ENCODE data around the gene SQOR.

Gene SQOR

GRCh38 chr15:45634432-45635190, at the start of gene SQOR:
Gene SQOR, plus strand, starts transcription at chr15:45635029. Its CDS starts 23,895 bp downstream, at chr15:45658924.
- DNase-seq (ENCODE audit: low spot score) = peak; percentile 69

- DNase-seq (ENCODE audit: low spot score) = no peak
Measured at GRCh38 chr15:45585069-45585791, 49.6 kb upstream of the SQOR start.

GRCh38 chr15:45586125-45586524, 48.7 kb upstream of the SQOR start:
- no peak for DNase-seq (ENCODE audit: low spot score)

- no peak for DNase-seq (ENCODE audit: low spot score)
Measured at GRCh38 chr15:45586601-45587094, 48.2 kb upstream of the SQOR start.

- DNase-seq (ENCODE audit: low spot score) = peak; percentile 91
Measured at GRCh38 chr15:45587095-45587862, 47.5 kb upstream of the SQOR start, which contains the start of gene BLOC1S6. Gene BLOC1S6, plus strand, starts transcription at chr15:45587379. Its CDS starts 65 bp downstream, at chr15:45587444.

- no peak for DNase-seq (ENCODE audit: low spot score)
Measured at GRCh38 chr15:45587863-45588170, 47.0 kb upstream of the SQOR start.

GRCh38 chr15:45588219-45588875, 46.5 kb upstream of the SQOR start:
- DNase-seq (ENCODE audit: low spot score) = no peak

- DNase-seq (ENCODE audit: low spot score) = no peak
Measured at GRCh38 chr15:45589256-45589655, 45.6 kb upstream of the SQOR start.

- DNase-seq (ENCODE audit: low spot score) = no peak
Measured at GRCh38 chr15:45594319-45594718, 40.5 kb upstream of the SQOR start.

- DNase-seq (ENCODE audit: low spot score) = no peak
Measured at GRCh38 chr15:45594835-45595530, 39.8 kb upstream of the SQOR start.

GRCh38 chr15:45603881-45604280, 30.9 kb upstream of the SQOR start:
- no peak for DNase-seq (ENCODE audit: low spot score)

- no peak for DNase-seq (ENCODE audit: low spot score)
Measured at GRCh38 chr15:45604326-45604725, 30.5 kb upstream of the SQOR start.

GRCh38 chr15:45606413-45606812, 28.4 kb upstream of the SQOR start:
- no peak for DNase-seq (ENCODE audit: low spot score)

GRCh38 chr15:45606841-45607240, 28.0 kb upstream of the SQOR start:
- no peak for DNase-seq (ENCODE audit: low spot score)

GRCh38 chr15:45611305-45611704, 23.5 kb upstream of the SQOR start:
- DNase-seq (ENCODE audit: low spot score) = no peak

- no peak for DNase-seq (ENCODE audit: low spot score)
Measured at GRCh38 chr15:45612790-45613415, 21.9 kb upstream of the SQOR start.

- no peak for DNase-seq (ENCODE audit: low spot score)
Measured at GRCh38 chr15:45616901-45617323, 17.9 kb upstream of the SQOR start.

GRCh38 chr15:45618813-45619212, 16.0 kb upstream of the SQOR start:
- DNase-seq (ENCODE audit: low spot score) = no peak

- DNase-seq (ENCODE audit: low spot score) = no peak
Measured at GRCh38 chr15:45628136-45628535, 6.7 kb upstream of the SQOR start.

- peak; percentile 20 for DNase-seq (ENCODE audit: low spot score)
Measured at GRCh38 chr15:45630917-45631691, 3.7 kb upstream of the SQOR start.

Measured in SW480 (cell line).